Lung (tissue), 12 donors: ENCODE measurements around the gene ASCC2. TPM values are rescaled to one million over a fixed set of nuclear protein-coding genes. Genes with fewer than 3 reads are reported as not detected.

Experiments used
- ATAC-seq: fragments of 200-7000 bp; cut with Tn5 transposase; one replicate; pipeline ENCODE4 v1.9.1; 2020; ENCODE audit warnings: moderate number of reproducible peaks; ENCODE audit not compliant: insufficient read depth, low FRiP score
- DNase-seq, 3 donors: peaks; one replicate each; pipeline ENCODE4 v3.0.0-alpha.2; 2013 to 2017
- H3K27ac ChIP-seq, 2 donors: one replicate each; pipeline ENCODE4 v1.5.1; 2013; ENCODE audit warnings: mild to moderate bottlenecking in 2 of 2, moderate library complexity in 2 of 2, control low read depth in 1 of 2, inconsistent platforms in 1 of 2, low read depth in 1 of 2, low read length in 1 of 2
- H3K27me3 ChIP-seq, 3 donors: one replicate each; pipeline ENCODE4 v1.5.1; 2013; ENCODE audit warnings: low read length in 2 of 3; ENCODE audit not compliant: control insufficient read depth in 3 of 3, insufficient read depth in 3 of 3
- H3K36me3 ChIP-seq, 4 donors: one replicate each; pipeline ENCODE4 v1.5.1; 2013; ENCODE audit warnings: low read length in 4 of 4, mild to moderate bottlenecking in 1 of 4, moderate library complexity in 1 of 4; ENCODE audit not compliant: control insufficient read depth in 4 of 4, insufficient read depth in 4 of 4
- H3K4me1 ChIP-seq, 5 donors: one replicate each; pipeline ENCODE4 v1.5.1; 2013; ENCODE audit warnings: low read length in 5 of 5, mild to moderate bottlenecking in 2 of 5, moderate library complexity in 1 of 5; ENCODE audit not compliant: control insufficient read depth in 5 of 5, insufficient read depth in 5 of 5
- H3K4me3 ChIP-seq: one replicate; pipeline ENCODE4 v1.5.1; 2013; ENCODE audit warnings: mild to moderate bottlenecking, control low read depth, moderate library complexity
- H3K9ac ChIP-seq, 2 donors: one replicate each; pipeline ENCODE4 v1.5.1; 2013; ENCODE audit warnings: low read length in 2 of 2, control low read depth in 1 of 2; ENCODE audit not compliant: insufficient read depth in 1 of 2
- H3K9me3 ChIP-seq, 4 donors: one replicate each; pipeline ENCODE4 v1.5.1; 2013; ENCODE audit warnings: low read length in 3 of 4, mild to moderate bottlenecking in 1 of 4, moderate library complexity in 1 of 4; ENCODE audit not compliant: control insufficient read depth in 4 of 4, insufficient read depth in 3 of 4
- CTCF ChIP-seq: IDR thresholded peaks from 2 replicates; pipeline ENCODE4 v1.5.1; 2012; ENCODE audit warnings: mild to moderate bottlenecking; ENCODE audit errors: control extremely low read depth, extremely low read depth
- WGBS, 2 donors: extraction: QIAGEN DNeasy Blood & Tissue Kit; methylation state at CpG; one replicate each; pipeline ENCODE4 v1.1.7; 2013; 5-methylcytosine and 5-hydroxymethylcytosine counted together
- polyA plus RNA-seq, 2 donors: library from polyadenylated mRNA; stranded (reverse); fragments of 200-250 nt; gene quantifications; one replicate each; pipeline ENCODE4 v1.2.1, GENCODE V29; 2013
- total RNA-seq, 2 donors: library from RNA; depleted of rRNA in 1 of 2; stranded (reverse); fragments of >200 nt in 1 of 2; gene quantifications; one replicate each; pipeline ENCODE4 v1.2.1, GENCODE V29; 2014 to 2021
- donor health status: control.
- donor health status: control.
- donor health status: Bipolar disorder and iron deficiency.
- donor health status: healthy.
- donor health status: DM: yes; HTN: yes; CAD: no.

Gene ASCC2
- total and polyA plus RNA-seq, 4 donors: 38.6 to 61.6 (median 53.6) TPM

GRCh38 chr22:29768052-29768693 is 69.9 kb downstream of the ASCC2 start:
- Histone ChIP-seq H3K9me3 (no peaks in the 10 kb centered on the region), H3K4me3 (peak overlapping the region; percentile 98), H3K9ac (peak overlapping the region; percentile 98 to 99), H3K27ac (peak overlapping the region; percentile 85 to 91), H3K36me3 (peaks cover 10 to 19% (median 11%) of the 10 kb centered on the region in 4 donors), H3K27me3 (no peaks in the 10 kb centered on the region), H3K4me1 (peaks cover 5 to 18% (median 14%) of the 10 kb centered on the region in 5 donors)
- ATAC-seq: no peak
- DNase-seq: no peak
- 42 to 52% methylated on average over 6 of the region's 6 CpGs for WGBS, 2 donors
- no peak for TF ChIP-seq CTCF

DNA sequence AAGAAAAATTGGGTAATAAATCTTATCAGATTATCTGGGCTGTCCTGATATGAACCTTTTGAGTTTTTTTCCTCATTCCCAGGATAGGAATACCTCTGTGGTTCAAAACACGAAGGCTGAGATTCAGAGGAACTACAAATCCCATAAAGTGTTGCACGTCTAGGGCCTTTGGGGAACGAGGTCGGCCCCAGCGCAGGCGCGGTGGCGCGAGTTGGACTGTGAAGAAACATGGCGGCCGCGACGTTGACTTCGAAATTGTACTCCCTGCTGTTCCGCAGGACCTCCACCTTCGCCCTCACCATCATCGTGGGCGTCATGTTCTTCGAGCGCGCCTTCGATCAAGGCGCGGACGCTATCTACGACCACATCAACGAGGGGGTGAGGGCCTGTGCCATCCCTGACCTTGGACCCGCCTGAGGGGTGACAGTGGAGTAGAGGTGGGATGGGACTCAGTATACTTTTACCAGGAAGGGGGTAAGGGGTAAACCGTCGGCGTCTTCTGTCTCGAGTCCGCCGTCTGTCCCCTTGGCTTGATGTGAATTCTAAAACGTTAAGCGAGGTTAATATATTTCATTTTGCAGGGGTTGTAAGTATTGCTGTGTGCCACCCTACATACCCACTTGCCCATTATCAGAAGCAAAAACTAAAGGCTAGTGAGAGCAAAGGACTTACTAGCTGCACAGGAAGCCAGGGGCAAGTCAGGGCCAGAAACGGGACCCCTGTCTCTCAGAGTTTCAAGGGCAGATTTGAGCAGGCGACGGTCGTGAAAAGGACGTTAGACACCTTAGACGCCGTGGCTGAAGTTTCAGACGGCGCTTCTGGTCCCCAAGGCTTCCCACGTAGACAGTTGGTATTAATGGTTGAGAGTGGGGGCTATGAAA is 70.7 kb downstream of the ASCC2 start, which contains the start of gene UQCR10:
UQCR10 (plus strand) TSS at position 199 of the 881 bp plus-strand sequence; CDS start at position 229, 30 bp downstream.
- H3K27ac ChIP-seq: peak within 1 kb of the TSS; percentile 85 to 91
- DNase-seq: peak; percentile 92 to 96 (median 95)
- H3K4me3 ChIP-seq: peak within 1 kb of the TSS; percentile 98
- ATAC-seq: peak; percentile 82
- peaks cover 10 to 19% (median 11%) of the 10 kb centered on the region in 4 donors for H3K36me3 ChIP-seq
- no peaks in the 10 kb centered on the region for H3K9me3 ChIP-seq
- H3K4me1 ChIP-seq: peaks cover 5 to 18% (median 14%) of the 10 kb centered on the region in 5 donors
- no peak for TF ChIP-seq CTCF
- peak within 1 kb of the TSS; percentile 98 to 99 for H3K9ac ChIP-seq
- 0 to 1% methylated on average over 46 of the region's 46 CpGs for WGBS, 2 donors
- no peaks in the 10 kb centered on the region for H3K27me3 ChIP-seq

GRCh38 chr22:29766632-29767170 is 71.4 kb downstream of the ASCC2 start, which contains the start of gene ZMAT5:
TSS of gene ZMAT5 (minus strand) at chr22:29767007. CDS start at chr22:29748544, 18,463 bp downstream.
- TF ChIP-seq CTCF: no peak
- Histone ChIP-seq H3K27ac (peak within 1 kb of the TSS; percentile 85 to 91), H3K36me3 (peaks cover 10 to 19% (median 11%) of the 10 kb centered on the region in 4 donors), H3K27me3 (no peaks in the 10 kb centered on the region), H3K9ac (peak within 1 kb of the TSS; percentile 98 to 99), H3K4me3 (peak within 1 kb of the TSS; percentile 98), H3K9me3 (no peaks in the 10 kb centered on the region), H3K4me1 (peaks cover 5 to 18% (median 14%) of the 10 kb centered on the region in 5 donors)
- peak; percentile 94 to 98 (median 98) for DNase-seq
- peak; percentile 96 for ATAC-seq
- 0% methylated on average over 31 to 32 of the region's 32 CpGs for WGBS, 2 donors
